H9 (cell line): ENCODE data around the gene DHCR24. TPM values are rescaled to one million over a fixed set of nuclear protein-coding genes. Genes with fewer than 3 reads are reported as not detected.
A peak's percentile ranks its signal among the peaks of the same experiment; 100 is the strongest.

Source experiments
- DNase-seq: peaks from one replicate; pipeline ENCODE4 v3.0.0-alpha.2; 2017
- H2AFZ ChIP-seq: one replicate; pipeline ENCODE4 v1.6.1; 2013; ENCODE audit warnings: mild to moderate bottlenecking, low read length, control low read depth, moderate library complexity
- H2AK5ac ChIP-seq: 2 replicates; pipeline ENCODE4 v1.6.1; 2013; ENCODE audit warnings: low read length, control low read depth, mixed read lengths; ENCODE audit not compliant: insufficient read length
- H2BK120ac ChIP-seq: one replicate; pipeline ENCODE4 v1.6.1; 2013; ENCODE audit warnings: low read depth, mild to moderate bottlenecking, low read length, control low read depth, inconsistent platforms; ENCODE audit not compliant: poor library complexity, severe bottlenecking
- H2BK12ac ChIP-seq: 2 replicates; pipeline ENCODE4 v1.6.1; 2013; ENCODE audit warnings: low read length, control low read depth, mixed read lengths, low read depth; ENCODE audit not compliant: insufficient read length
- H2BK15ac ChIP-seq: 2 replicates; pipeline ENCODE4 v1.6.1; 2013; ENCODE audit warnings: low read depth, low read length, control low read depth
- H2BK20ac ChIP-seq: one replicate; pipeline ENCODE4 v1.6.1; 2013; ENCODE audit warnings: low read depth, mild to moderate bottlenecking, low read length, control low read depth, inconsistent platforms; ENCODE audit not compliant: poor library complexity, severe bottlenecking
- H2BK5ac ChIP-seq: 2 replicates; pipeline ENCODE4 v1.6.1; 2013; ENCODE audit warnings: low read length, control low read depth, mixed read lengths; ENCODE audit not compliant: insufficient read length
- H3K14ac ChIP-seq: 2 replicates; pipeline ENCODE4 v1.6.1; 2013; ENCODE audit warnings: low read length, control low read depth; ENCODE audit not compliant: insufficient read depth
- H3K18ac ChIP-seq: 2 replicates; pipeline ENCODE4 v1.6.1; 2013; ENCODE audit warnings: low read depth, mild to moderate bottlenecking, mixed read lengths, low read length, control low read depth; ENCODE audit not compliant: insufficient read length
- H3K23ac ChIP-seq: 2 replicates; pipeline ENCODE4 v1.6.1; 2013; ENCODE audit warnings: low read length, control low read depth, mixed read lengths, low read depth; ENCODE audit not compliant: insufficient read length
- H3K23me2 ChIP-seq: 2 replicates; pipeline ENCODE4 v1.6.1; 2013; ENCODE audit warnings: low read depth, mild to moderate bottlenecking, mixed read lengths, low read length, control low read depth; ENCODE audit not compliant: insufficient read length, poor library complexity, severe bottlenecking
- H3K27ac ChIP-seq: 2 replicates; pipeline ENCODE4 v1.5.1; 2013; ENCODE audit warnings: low read length, control low read depth, mixed read lengths, low read depth; ENCODE audit not compliant: insufficient read length
- H3K27me3 ChIP-seq: 2 replicates; pipeline ENCODE4 v1.6.1; 2013; ENCODE audit warnings: low read length, control low read depth, inconsistent platforms; ENCODE audit not compliant: insufficient read depth
- H3K4ac ChIP-seq: 2 replicates; pipeline ENCODE4 v1.6.1; 2013; ENCODE audit warnings: low read depth, mild to moderate bottlenecking, control low read depth, inconsistent platforms, low read length, moderate library complexity
- H3K4me1 ChIP-seq: 2 replicates; pipeline ENCODE4 v1.6.1; 2013; ENCODE audit warnings: low read length, control low read depth, inconsistent platforms; ENCODE audit not compliant: insufficient read depth
- H3K4me2 ChIP-seq: 2 replicates; pipeline ENCODE4 v1.6.1; 2013; ENCODE audit warnings: low read length, control low read depth, mixed read lengths; ENCODE audit not compliant: insufficient read length, insufficient read depth
- H3K56ac ChIP-seq: 2 replicates; pipeline ENCODE4 v1.6.1; 2013; ENCODE audit warnings: low read depth, mild to moderate bottlenecking, mixed read lengths, low read length, control low read depth; ENCODE audit not compliant: insufficient read length
- H3K79me1 ChIP-seq: 2 replicates; pipeline ENCODE4 v1.6.1; 2013; ENCODE audit warnings: low read depth, mild to moderate bottlenecking, moderate library complexity, low read length, control low read depth, inconsistent platforms; ENCODE audit not compliant: insufficient read depth, poor library complexity, severe bottlenecking
- H3K79me2 ChIP-seq: 2 replicates; pipeline ENCODE4 v1.6.1; 2013; ENCODE audit warnings: low read length, control low read depth, inconsistent platforms; ENCODE audit not compliant: insufficient read depth
- H3K9ac ChIP-seq: 2 replicates; pipeline ENCODE4 v1.6.1; 2013; ENCODE audit warnings: low read length, control low read depth, mixed read lengths; ENCODE audit not compliant: insufficient read length; ENCODE audit errors: extremely low read depth
- H3K9me3 ChIP-seq: one replicate; pipeline ENCODE4 v1.6.1; 2013; ENCODE audit warnings: low read depth, low read length, inconsistent platforms; ENCODE audit not compliant: control insufficient read depth
- H3T11ph ChIP-seq: one replicate; pipeline ENCODE4 v1.6.1; 2013; ENCODE audit warnings: mild to moderate bottlenecking, low read length, control low read depth, inconsistent platforms
- H4K20me1 ChIP-seq: one replicate; pipeline ENCODE4 v1.6.1; 2013; ENCODE audit not compliant: control insufficient read depth, insufficient read length, insufficient read depth
- H4K5ac ChIP-seq: 2 replicates; pipeline ENCODE4 v1.6.1; 2013; ENCODE audit warnings: low read depth, mild to moderate bottlenecking, mixed read lengths, low read length, control low read depth; ENCODE audit not compliant: insufficient read length
- H4K8ac ChIP-seq: replicated peaks from 2 replicates; pipeline ENCODE4 v1.6.1; 2013; ENCODE audit warnings: low read length, control low read depth, mixed read lengths, low read depth; ENCODE audit not compliant: insufficient read length
- H4K91ac ChIP-seq: 2 replicates; pipeline ENCODE4 v1.6.1; 2013; ENCODE audit warnings: low read depth, mild to moderate bottlenecking, moderate library complexity, mixed read lengths, low read length, control low read depth; ENCODE audit not compliant: insufficient read length
- H3K27ac Mint-ChIP-seq, 3 experiments: 2 replicates in 2 of 3; 3 replicates in 1 of 3; pipeline ENCODE4 v1.8.0; 2020 to 2021; ENCODE audit warnings: mixed read lengths in 3 of 3, mild to moderate bottlenecking in 1 of 3, moderate library complexity in 1 of 3
- H3K27me3 Mint-ChIP-seq: 2 replicates; pipeline ENCODE4 v1.8.0; 2021; ENCODE audit warnings: low read depth, mild to moderate bottlenecking, moderate library complexity, mixed read lengths
- H3K36me3 Mint-ChIP-seq, 3 experiments: 2 replicates in 2 of 3; 3 replicates in 1 of 3; pipeline ENCODE4 v1.8.0; 2020 to 2021; ENCODE audit warnings: low read depth in 3 of 3, mixed read lengths in 3 of 3; ENCODE audit not compliant: insufficient read depth in 1 of 3
- H3K4me1 Mint-ChIP-seq, 2 experiments: 2 replicates each; pipeline ENCODE4 v1.8.0; 2020; ENCODE audit warnings: mixed read lengths in 2 of 2
- H3K4me3 Mint-ChIP-seq, 2 experiments: 2 replicates in 1 of 2; 3 replicates in 1 of 2; pipeline ENCODE4 v1.8.0; 2020 to 2021; ENCODE audit warnings: mild to moderate bottlenecking in 2 of 2, mixed read lengths in 2 of 2, moderate library complexity in 1 of 2
- H3K9me3 Mint-ChIP-seq, 2 experiments: 2 replicates in 1 of 2; 3 replicates in 1 of 2; pipeline ENCODE4 v1.8.0; 2020; ENCODE audit warnings: mild to moderate bottlenecking in 2 of 2, mixed read lengths in 2 of 2, moderate library complexity in 1 of 2
- CTCF ChIP-seq: fragments of 200-600 bp; sonication (generic); conservative IDR thresholded peaks from 3 replicates; pipeline ENCODE4 v1.8.0; 2021; ENCODE audit warnings: antibody characterized with exemption, mild to moderate bottlenecking
- WGBS: extraction: QIAGEN DNeasy Blood & Tissue Kit; methylation state at CpG from one replicate; pipeline ENCODE4 v1.1.7; 2013; ENCODE audit warnings: missing lambda C conversion rate, low lambda C conversion rate, mixed read lengths; ENCODE audit not compliant: insufficient read length; ENCODE audit errors: extremely low coverage; 5-methylcytosine and 5-hydroxymethylcytosine counted together
- total RNA-seq: library from RNA; stranded (reverse); gene quantifications from 2 replicates; pipeline ENCODE4 v1.2.1, GENCODE V29; 2021

DHCR24 gene
- total RNA-seq, 1 experiment from 2014 or later = 318 TPM

- Histone ChIP-seq H3K18ac (no peak overlapping the region), H2BK5ac (no peak overlapping the region), H2AFZ (no peak overlapping the region), H3K4ac (no peak overlapping the region), H3K56ac (no peak overlapping the region), H3K79me2 (peaks cover 17% of the 10 kb centered on the region; the same call in 1 of the 2 replicates), H3K23ac (no peak overlapping the region), H3K27ac (no peak overlapping the region), H3K9ac (no peak overlapping the region), H4K8ac (no peak overlapping the region), H3K4me1 (no peaks in the 10 kb centered on the region; the same call in 1 of the 2 replicates), H4K5ac (no peak overlapping the region), H2BK12ac (no peak overlapping the region), H3K23me2 (no peaks in the 10 kb centered on the region), H3K14ac (no peak overlapping the region), H3K4me2 (no peak overlapping the region), H3K9me3 (no peaks in the 10 kb centered on the region), H4K91ac (no peak overlapping the region), H2BK120ac (no peak overlapping the region), H4K20me1 (no peaks in the 10 kb centered on the region), H2AK5ac (no peak overlapping the region), H3K27me3 (no peaks in the 10 kb centered on the region), H2BK15ac (no peak overlapping the region), H3K79me1 (peaks cover 5% of the 10 kb centered on the region), H2BK20ac (no peak overlapping the region), H3T11ph (no peak overlapping the region)
- Mint-ChIP-seq H3K36me3 (peaks cover 63 to 84% (median 83%) of the 10 kb centered on the region in 3 experiments), H3K4me3 (no peak overlapping the region), H3K27ac (peak overlapping the region; percentile 10 to 91 (median 68); a peak in 6 of 7 replicates), H3K9me3 (no peaks in the 10 kb centered on the region; a peak in 1 of 5 replicates), H3K4me1 (peaks cover 14 to 15% of the 10 kb centered on the region in 2 experiments), H3K27me3 (no peaks in the 10 kb centered on the region)
- WGBS = no CpG with 5 or more reads among the region's 5 CpGs
- no peak for TF ChIP-seq CTCF
- DNase-seq = no peak
These were observed 10.2 kb downstream of the DHCR24 start for GRCh38 chr1:54876814-54877213.
